ENCODE results near the gene PRDM16. TPM values are rescaled to one million over a fixed set of nuclear protein-coding genes. Genes with fewer than 3 reads are reported as not detected.

The PRDM16 gene
- total RNA-seq, 1 experiment from 2014 or later: 0.17 TPM

DNA sequence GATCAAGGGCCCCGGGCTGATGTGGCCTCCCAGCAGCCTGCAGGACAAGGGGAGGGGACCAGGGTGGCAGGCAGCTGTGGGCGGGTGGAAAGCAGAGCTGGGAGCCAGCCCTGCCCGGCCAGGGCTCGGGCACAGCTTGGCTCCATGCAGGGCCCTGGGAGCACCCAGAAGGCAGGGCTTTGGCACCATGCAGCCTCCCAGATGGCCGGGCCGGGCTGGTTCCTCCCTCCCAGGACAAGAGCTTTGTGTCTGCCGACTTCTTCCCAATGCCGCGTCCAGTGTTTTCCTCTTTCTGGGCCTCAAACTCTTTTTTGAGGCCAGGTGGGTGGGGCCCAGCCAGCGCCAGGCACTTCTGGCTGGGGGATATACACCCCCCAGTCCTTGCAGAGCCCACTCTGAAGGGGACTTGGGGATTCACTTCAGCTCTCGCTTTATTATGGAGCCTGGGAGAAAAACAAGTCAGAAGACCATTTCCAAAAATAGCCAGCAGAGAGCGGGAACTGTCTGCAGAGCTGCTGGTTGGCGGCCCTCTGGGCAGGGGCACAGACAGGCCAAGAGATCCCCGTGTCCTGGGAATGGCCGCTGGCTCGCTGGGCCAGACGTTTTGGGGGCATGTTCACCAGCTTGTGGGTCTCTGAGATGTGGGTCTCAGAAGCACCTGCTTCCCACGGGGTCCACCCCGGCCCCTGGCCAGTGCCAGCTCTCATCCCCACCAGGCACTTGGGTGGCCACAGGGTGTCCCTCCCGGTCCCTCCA lies 281.7 kb downstream of the PRDM16 start:
- Mint-ChIP-seq H3K27me3 (ENCODE audit: low read depth) (peaks cover 5% of the 10 kb centered on the region), H3K27ac (no peak overlapping the region), H3K4me1 (peaks cover 17 to 30% of the 10 kb centered on the region in 2 experiments), H3K4me3 (no peak overlapping the region), H3K9me3 (no peaks in the 10 kb centered on the region), H3K36me3 (ENCODE audit: insufficient read depth in 1 of 3, low read depth in 3 of 3) (no peaks in the 10 kb centered on the region)
- H2BK120ac ChIP-seq (ENCODE audit: low read depth, low read length, poor library complexity, severe bottlenecking): no peak overlapping the region
- TF ChIP-seq, protein P1, sequence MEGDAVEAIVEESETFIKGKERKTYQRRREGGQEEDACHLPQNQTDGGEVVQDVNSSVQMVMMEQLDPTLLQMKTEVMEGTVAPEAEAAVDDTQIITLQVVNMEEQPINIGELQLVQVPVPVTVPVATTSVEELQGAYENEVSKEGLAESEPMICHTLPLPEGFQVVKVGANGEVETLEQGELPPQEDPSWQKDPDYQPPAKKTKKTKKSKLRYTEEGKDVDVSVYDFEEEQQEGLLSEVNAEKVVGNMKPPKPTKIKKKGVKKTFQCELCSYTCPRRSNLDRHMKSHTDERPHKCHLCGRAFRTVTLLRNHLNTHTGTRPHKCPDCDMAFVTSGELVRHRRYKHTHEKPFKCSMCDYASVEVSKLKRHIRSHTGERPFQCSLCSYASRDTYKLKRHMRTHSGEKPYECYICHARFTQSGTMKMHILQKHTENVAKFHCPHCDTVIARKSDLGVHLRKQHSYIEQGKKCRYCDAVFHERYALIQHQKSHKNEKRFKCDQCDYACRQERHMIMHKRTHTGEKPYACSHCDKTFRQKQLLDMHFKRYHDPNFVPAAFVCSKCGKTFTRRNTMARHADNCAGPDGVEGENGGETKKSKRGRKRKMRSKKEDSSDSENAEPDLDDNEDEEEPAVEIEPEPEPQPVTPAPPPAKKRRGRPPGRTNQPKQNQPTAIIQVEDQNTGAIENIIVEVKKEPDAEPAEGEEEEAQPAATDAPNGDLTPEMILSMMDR (conservative IDR thresholded peaks at IDR 0.05): no peak
- no peak overlapping the region for H4K91ac ChIP-seq (ENCODE audit: insufficient read length, low read depth, low read length)
- no peak overlapping the region for H3K18ac ChIP-seq (ENCODE audit: insufficient read length, low read depth, low read length)
- no peak overlapping the region for H2AFZ ChIP-seq (ENCODE audit: low read length)
- H2BK5ac ChIP-seq (ENCODE audit: insufficient read length, low read length): no peak overlapping the region
- H3T11ph ChIP-seq (ENCODE audit: low read length): no peak overlapping the region
- H4K8ac ChIP-seq (replicated peaks; ENCODE audit: insufficient read length, low read depth, low read length): no peak overlapping the region
- no peaks in the 10 kb centered on the region for H3K79me1 ChIP-seq (ENCODE audit: insufficient read depth, low read depth, low read length, poor library complexity, severe bottlenecking)
- H2BK20ac ChIP-seq (ENCODE audit: low read depth, low read length, poor library complexity, severe bottlenecking): no peak overlapping the region
- no peaks in the 10 kb centered on the region for H3K23me2 ChIP-seq (ENCODE audit: insufficient read length, low read depth, low read length, poor library complexity, severe bottlenecking)
- H3K9me3 ChIP-seq (ENCODE audit: control insufficient read depth, low read depth, low read length): no peaks in the 10 kb centered on the region
- no peak overlapping the region for H3K9ac ChIP-seq (ENCODE audit: extremely low read depth, insufficient read length, low read length)
- no peak overlapping the region for H2BK15ac ChIP-seq (ENCODE audit: low read depth, low read length)
- WGBS (ENCODE audit: extremely low coverage, insufficient read length, low lambda C conversion rate): no CpG with 5 or more reads among the region's 20 CpGs
- H3K56ac ChIP-seq (ENCODE audit: insufficient read length, low read depth, low read length): no peak overlapping the region
- no peaks in the 10 kb centered on the region for H3K4me1 ChIP-seq (ENCODE audit: insufficient read depth, low read length)
- DNase-seq: no peak
- no peak overlapping the region for H4K5ac ChIP-seq (ENCODE audit: insufficient read length, low read depth, low read length)
- no peak overlapping the region for H2AK5ac ChIP-seq (ENCODE audit: insufficient read length, low read length)
- no peaks in the 10 kb centered on the region for H3K79me2 ChIP-seq (ENCODE audit: insufficient read depth, low read length)
- H3K4me2 ChIP-seq (ENCODE audit: insufficient read depth, insufficient read length, low read length): no peak overlapping the region
- H3K23ac ChIP-seq (ENCODE audit: insufficient read length, low read depth, low read length): no peak overlapping the region
- H3K27ac ChIP-seq (ENCODE audit: insufficient read length, low read depth, low read length): no peak overlapping the region
- H3K4ac ChIP-seq (ENCODE audit: low read depth, low read length): no peak overlapping the region
- no peak overlapping the region for H2BK12ac ChIP-seq (ENCODE audit: insufficient read length, low read depth, low read length)
- H3K27me3 ChIP-seq (ENCODE audit: insufficient read depth, low read length): no peaks in the 10 kb centered on the region
- no peak overlapping the region; the same call in 1 of the 2 replicates for H3K14ac ChIP-seq (ENCODE audit: insufficient read depth, low read length)
- peaks cover 4% of the 10 kb centered on the region for H4K20me1 ChIP-seq (ENCODE audit: control insufficient read depth, insufficient read depth, insufficient read length)

Data from H9 (cell line).